ENCODE data around the gene ICA1. TPM values are rescaled to one million over a fixed set of nuclear protein-coding genes. Genes with fewer than 3 reads are reported as not detected.

The ICA1 gene
- total and polyA plus RNA-seq, 2 of the 4 experiments (the other 2 are of a cell fraction), result not detected

GRCh38 chr7:8136051-8136730 lies 125.8 kb downstream of the ICA1 start:
- Histone ChIP-seq H3K56ac (ENCODE audit: extremely low read depth, insufficient read depth, low read length) (no peak overlapping the region), H3K4me2 (ENCODE audit: low read depth, low read length) (no peak overlapping the region), H3K27ac (ENCODE audit: insufficient read depth, low read length) (no peak overlapping the region), H3K14ac (replicated peaks; ENCODE audit: low read depth, low read length) (no peak overlapping the region), H3K27me3 (ENCODE audit: control insufficient read depth, insufficient read depth, low read length) (no peaks in the 10 kb centered on the region), H3K4ac (ENCODE audit: low read depth, low read length) (no peak overlapping the region), H2AK9ac (replicated peaks; ENCODE audit: low read depth, low read length, poor library complexity) (no peak overlapping the region), H3K9ac (ENCODE audit: low read depth, low read length) (no peak overlapping the region), H3K9me1 (ENCODE audit: insufficient read depth, low read length) (no peaks in the 10 kb centered on the region), H3K23ac (ENCODE audit: low read depth, low read length) (no peak overlapping the region), H4K91ac (ENCODE audit: insufficient read depth, low read depth, low read length) (no peak overlapping the region), H3K4me3 (ENCODE audit: insufficient read depth, low read depth, low read length) (no peak overlapping the region), H4K8ac (ENCODE audit: low read depth in 2 of 2, low read length in 2 of 2) (no peak overlapping the region), H4K20me1 (ENCODE audit: insufficient read depth, low read length) (no peaks in the 10 kb centered on the region), H2AK5ac (ENCODE audit: low read depth, low read length) (no peak overlapping the region), H3K4me1 (ENCODE audit: control insufficient read depth, insufficient read depth, low read length) (no peaks in the 10 kb centered on the region), H2AFZ (replicated peaks; ENCODE audit: low read length, poor library complexity) (no peak overlapping the region), H2BK15ac (ENCODE audit: low read depth, low read length) (no peak overlapping the region), H2BK5ac (ENCODE audit: low read depth, low read length, poor library complexity, severe bottlenecking) (no peak overlapping the region), H2BK120ac (ENCODE audit: low read depth, low read length) (no peak overlapping the region), H3K18ac (ENCODE audit: low read depth, low read length) (no peak overlapping the region), H3K9me3 (ENCODE audit: control insufficient read depth, insufficient read depth, low read length) (no peaks in the 10 kb centered on the region), H3K36me3 (ENCODE audit: control insufficient read depth, insufficient read depth, low read length) (no peaks in the 10 kb centered on the region), H3K79me1 (ENCODE audit: low read depth in 1 of 2, low read length in 2 of 2) (no peaks in the 10 kb centered on the region), H4K5ac (ENCODE audit: low read depth, low read length) (no peak overlapping the region), H2BK20ac (ENCODE audit: low read depth, low read length) (no peak overlapping the region)
- dilution Hi-C loops (cut with HindIII; ENCODE audit: low sequenced_read_pairs, unreplicated experiment) (no loop called here), in situ Hi-C loops (cut with MboI; ENCODE audit: low sequenced_read_pairs) (no loop called here), intact Hi-C loops (cut with micrococcal nuclease) (no loop called here)
- ChIA-PET CTCF (no interaction called here), POLR2A (ENCODE audit: unreplicated experiment) (no interaction called here)
- ATAC-seq (ENCODE audit: low read depth) (no peak), DNase-seq (no peak)
- WGBS, 2 experiments (ENCODE audit: extremely low coverage in 2 of 2, insufficient read length in 1 of 2), result 68% methylated on average over 3 of the region's 12 CpGs; no CpG with 5 or more reads in 1 of the 2 experiments
- BruUV-seq (replicated peaks), result no TSS peak
- TF ChIP-seq BHLHE40 (IDR thresholded peaks at IDR 0.05; ENCODE audit: low read depth, low read length) (no peak), CTCF (conservative IDR thresholded peaks at IDR 0.05; ENCODE audit: low read depth, low read length) (no peak), MXI1 (IDR thresholded peaks at IDR 0.05; ENCODE audit: borderline replicate concordance, low read depth, low read length) (no peak), MAZ (IDR thresholded peaks at IDR 0.05; ENCODE audit: borderline replicate concordance, low read depth, low read length) (no peak), ELK1 (IDR thresholded peaks at IDR 0.05; ENCODE audit: borderline replicate concordance, low read depth, low read length) (no peak), SMC3 (IDR thresholded peaks at IDR 0.05; ENCODE audit: low read depth, low read length) (no peak), CHD1 (IDR thresholded peaks at IDR 0.05; ENCODE audit: low read depth, low read length) (no peak), RCOR1 (IDR thresholded peaks at IDR 0.05; ENCODE audit: insufficient replicate concordance, low read length) (no peak), MAFK (IDR thresholded peaks at IDR 0.05; ENCODE audit: low read depth, low read length) (no peak), RAD21 (IDR thresholded peaks at IDR 0.05; ENCODE audit: low read length) (no peak)
- TF ChIP-seq, protein P1, sequence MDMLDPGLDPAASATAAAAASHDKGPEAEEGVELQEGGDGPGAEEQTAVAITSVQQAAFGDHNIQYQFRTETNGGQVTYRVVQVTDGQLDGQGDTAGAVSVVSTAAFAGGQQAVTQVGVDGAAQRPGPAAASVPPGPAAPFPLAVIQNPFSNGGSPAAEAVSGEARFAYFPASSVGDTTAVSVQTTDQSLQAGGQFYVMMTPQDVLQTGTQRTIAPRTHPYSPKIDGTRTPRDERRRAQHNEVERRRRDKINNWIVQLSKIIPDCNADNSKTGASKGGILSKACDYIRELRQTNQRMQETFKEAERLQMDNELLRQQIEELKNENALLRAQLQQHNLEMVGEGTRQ (IDR thresholded peaks at IDR 0.05; ENCODE audit: low read depth, low read length), result no peak

All from IMR-90 (cell line).